ENCODE data around the gene SNX11.

DNA sequence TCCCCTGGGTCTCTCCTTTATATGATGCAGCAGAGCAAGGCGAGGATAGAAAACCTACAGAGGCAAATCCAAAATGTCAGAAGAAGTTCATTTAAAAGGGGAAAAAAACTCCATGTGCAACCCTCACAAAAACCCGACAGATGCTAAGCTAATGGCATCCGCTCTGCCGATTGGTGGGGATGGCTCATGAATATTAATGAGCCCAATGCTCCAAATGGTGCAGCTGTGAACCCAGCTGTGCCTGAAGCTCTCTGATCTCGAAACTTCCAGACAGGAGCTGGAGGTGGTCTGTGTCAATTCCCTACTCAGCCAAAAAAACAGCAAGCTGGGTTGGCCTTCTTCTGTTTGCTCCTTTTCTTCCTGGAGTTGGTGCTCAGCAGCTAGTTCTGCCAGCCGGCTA, 15.5 kb downstream of the SNX11 start:
- TF ChIP-seq, protein P1, sequence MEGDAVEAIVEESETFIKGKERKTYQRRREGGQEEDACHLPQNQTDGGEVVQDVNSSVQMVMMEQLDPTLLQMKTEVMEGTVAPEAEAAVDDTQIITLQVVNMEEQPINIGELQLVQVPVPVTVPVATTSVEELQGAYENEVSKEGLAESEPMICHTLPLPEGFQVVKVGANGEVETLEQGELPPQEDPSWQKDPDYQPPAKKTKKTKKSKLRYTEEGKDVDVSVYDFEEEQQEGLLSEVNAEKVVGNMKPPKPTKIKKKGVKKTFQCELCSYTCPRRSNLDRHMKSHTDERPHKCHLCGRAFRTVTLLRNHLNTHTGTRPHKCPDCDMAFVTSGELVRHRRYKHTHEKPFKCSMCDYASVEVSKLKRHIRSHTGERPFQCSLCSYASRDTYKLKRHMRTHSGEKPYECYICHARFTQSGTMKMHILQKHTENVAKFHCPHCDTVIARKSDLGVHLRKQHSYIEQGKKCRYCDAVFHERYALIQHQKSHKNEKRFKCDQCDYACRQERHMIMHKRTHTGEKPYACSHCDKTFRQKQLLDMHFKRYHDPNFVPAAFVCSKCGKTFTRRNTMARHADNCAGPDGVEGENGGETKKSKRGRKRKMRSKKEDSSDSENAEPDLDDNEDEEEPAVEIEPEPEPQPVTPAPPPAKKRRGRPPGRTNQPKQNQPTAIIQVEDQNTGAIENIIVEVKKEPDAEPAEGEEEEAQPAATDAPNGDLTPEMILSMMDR (conservative IDR thresholded peaks at IDR 0.05): no peak
- no peak for TF ChIP-seq ZFX (IDR thresholded peaks at IDR 0.05)

All from C4-2B (cell line).